Activated CD8-positive, alpha-beta T cell treated with anti-CD3 and anti-CD28 coated beads, Interleukin-2, amount 10 ng/mL, durations not matched to agents 7 days and 5 days (primary cell): ENCODE data around the gene NBPF8. TPM values are rescaled to one million over a fixed set of nuclear protein-coding genes. Genes with fewer than 3 reads are reported as not detected.
"Not testable (repeated sequence)": the region's sequence is repeated elsewhere in the genome, so short reads cannot be mapped to it uniquely, and the experiment has no call there.

Experiments used
- ATAC-seq: fragments of 150-1000 bp; cut with Tn5 transposase; one replicate; pipeline ENCODE4 v1.10.0; 2021; ENCODE audit warnings: moderate library complexity
- CTCF ChIA-PET: fragments of 350-600 bp; sonication (Branson Sonifier 250); formaldehyde crosslinking; loops from one replicate; lab custom pipeline; 2021; ENCODE audit warnings: antibody characterized with exemption; lab: Charles Lee
- POLR2A ChIA-PET: fragments of 350-600 bp; sonication (Branson Sonifier 250); formaldehyde crosslinking; loops from one replicate; lab custom pipeline; 2021; ENCODE audit warnings: antibody characterized with exemption; lab: Charles Lee
- DNase-seq: peaks from one replicate; pipeline ENCODE4 v3.0.0-alpha.2; 2020
- H3K27ac Mint-ChIP-seq: one replicate; pipeline ENCODE4 v1.8.0; 2021; ENCODE audit warnings: mild to moderate bottlenecking, mixed read lengths
- H3K27me3 Mint-ChIP-seq: one replicate; pipeline ENCODE4 v1.8.0; 2021; ENCODE audit warnings: low read depth, mixed read lengths
- H3K36me3 Mint-ChIP-seq: one replicate; pipeline ENCODE4 v1.8.0; 2021; ENCODE audit warnings: low read depth, mixed read lengths
- H3K4me1 Mint-ChIP-seq: one replicate; pipeline ENCODE4 v1.8.0; 2021; ENCODE audit warnings: low read depth, mixed read lengths
- H3K4me3 Mint-ChIP-seq: one replicate; pipeline ENCODE4 v1.8.0; 2021; ENCODE audit warnings: mild to moderate bottlenecking, mixed read lengths
- H3K9me3 Mint-ChIP-seq: one replicate; pipeline ENCODE4 v1.8.0; 2022; ENCODE audit warnings: mixed read lengths; ENCODE audit not compliant: insufficient read depth
- total RNA-seq, 2 experiments: library from RNA; stranded (reverse); gene quantifications; one replicate each; pipeline ENCODE4 v1.2.3, GENCODE V29; 2021

NBPF8 gene
- 10 to 100 TPM; 29.0 to 29.6 TPM for total RNA-seq

- POLR2A ChIA-PET, H3K9me3 Mint-ChIP-seq, H3K36me3 Mint-ChIP-seq, H3K27me3 Mint-ChIP-seq, H3K4me1 Mint-ChIP-seq, CTCF ChIA-PET: not testable (repeated sequence)
- ATAC-seq = peak; percentile 98
- Mint-ChIP-seq H3K4me3 (peak within 1 kb of the TSS; percentile 78), H3K27ac (peak within 1 kb of the TSS; percentile 86)
- DNase-seq = peak; percentile 81
Measured at GRCh38 chr1:120414911-120415480, at the start of gene NBPF8. NBPF8 (plus strand) TSS chr1:120415035; CDS start chr1:120436523, 21,488 bp downstream.

GRCh38 chr1:120367709-120368108 is 47.1 kb upstream of the NBPF8 start:
- ATAC-seq, H3K27ac Mint-ChIP-seq, CTCF ChIA-PET, H3K9me3 Mint-ChIP-seq, DNase-seq, H3K27me3 Mint-ChIP-seq, H3K4me1 Mint-ChIP-seq, POLR2A ChIA-PET, H3K4me3 Mint-ChIP-seq, H3K36me3 Mint-ChIP-seq: not testable (repeated sequence)

GRCh38 chr1:120386651-120387050 is 28.2 kb upstream of the NBPF8 start:
- H3K27ac Mint-ChIP-seq, POLR2A ChIA-PET, ATAC-seq, H3K4me1 Mint-ChIP-seq, H3K36me3 Mint-ChIP-seq, H3K27me3 Mint-ChIP-seq, H3K4me3 Mint-ChIP-seq, H3K9me3 Mint-ChIP-seq, DNase-seq, CTCF ChIA-PET: not testable (repeated sequence)

GRCh38 chr1:120388597-120389126 is 26.2 kb upstream of the NBPF8 start:
- H3K4me3 Mint-ChIP-seq, ATAC-seq, H3K36me3 Mint-ChIP-seq, CTCF ChIA-PET, POLR2A ChIA-PET, H3K27ac Mint-ChIP-seq, H3K4me1 Mint-ChIP-seq, H3K27me3 Mint-ChIP-seq, H3K9me3 Mint-ChIP-seq: not testable (repeated sequence)
- DNase-seq = peak; percentile 35

GRCh38 chr1:120391365-120391764 is 23.5 kb upstream of the NBPF8 start:
- H3K27ac Mint-ChIP-seq, POLR2A ChIA-PET, H3K36me3 Mint-ChIP-seq, H3K9me3 Mint-ChIP-seq, ATAC-seq, DNase-seq, H3K27me3 Mint-ChIP-seq, H3K4me3 Mint-ChIP-seq, H3K4me1 Mint-ChIP-seq, CTCF ChIA-PET: not testable (repeated sequence)

GRCh38 chr1:120393316-120394232 is 21.3 kb upstream of the NBPF8 start:
- H3K27ac Mint-ChIP-seq, H3K36me3 Mint-ChIP-seq, H3K9me3 Mint-ChIP-seq, H3K27me3 Mint-ChIP-seq, DNase-seq, ATAC-seq, POLR2A ChIA-PET, CTCF ChIA-PET, H3K4me3 Mint-ChIP-seq, H3K4me1 Mint-ChIP-seq: not testable (repeated sequence)

GRCh38 chr1:120405348-120405747 is 9.5 kb upstream of the NBPF8 start:
- POLR2A ChIA-PET, H3K4me3 Mint-ChIP-seq, H3K4me1 Mint-ChIP-seq, CTCF ChIA-PET, H3K27ac Mint-ChIP-seq, H3K9me3 Mint-ChIP-seq, H3K27me3 Mint-ChIP-seq, H3K36me3 Mint-ChIP-seq, DNase-seq, ATAC-seq: not testable (repeated sequence)

GRCh38 chr1:120414451-120414850 is 384 bp upstream of the NBPF8 start:
- DNase-seq, H3K36me3 Mint-ChIP-seq, H3K4me3 Mint-ChIP-seq, H3K4me1 Mint-ChIP-seq, H3K27ac Mint-ChIP-seq, CTCF ChIA-PET, H3K9me3 Mint-ChIP-seq, ATAC-seq, H3K27me3 Mint-ChIP-seq, POLR2A ChIA-PET: not testable (repeated sequence)

GRCh38 chr1:120415492-120415961 is 692 bp downstream of the NBPF8 start:
- H3K27me3 Mint-ChIP-seq, CTCF ChIA-PET, H3K4me1 Mint-ChIP-seq, H3K9me3 Mint-ChIP-seq, POLR2A ChIA-PET, H3K36me3 Mint-ChIP-seq: not testable (repeated sequence)
- Mint-ChIP-seq H3K4me3 (peak overlapping the region; percentile 78), H3K27ac (peak overlapping the region; percentile 77)
- DNase-seq = peak; percentile 63
- ATAC-seq = peak; percentile 44

- H3K27me3 Mint-ChIP-seq, H3K4me1 Mint-ChIP-seq, H3K27ac Mint-ChIP-seq, POLR2A ChIA-PET, CTCF ChIA-PET, DNase-seq, H3K9me3 Mint-ChIP-seq, ATAC-seq, H3K4me3 Mint-ChIP-seq, H3K36me3 Mint-ChIP-seq: not testable (repeated sequence)
Measured at GRCh38 chr1:120425063-120425462, 10.2 kb downstream of the NBPF8 start.

- CTCF ChIA-PET, DNase-seq, POLR2A ChIA-PET, H3K4me1 Mint-ChIP-seq, H3K27ac Mint-ChIP-seq, H3K36me3 Mint-ChIP-seq, H3K9me3 Mint-ChIP-seq, ATAC-seq, H3K27me3 Mint-ChIP-seq, H3K4me3 Mint-ChIP-seq: not testable (repeated sequence)
Measured at GRCh38 chr1:120431626-120432025, 16.8 kb downstream of the NBPF8 start.

GRCh38 chr1:120433831-120434230 is 19.0 kb downstream of the NBPF8 start:
- H3K36me3 Mint-ChIP-seq, H3K27ac Mint-ChIP-seq, CTCF ChIA-PET, H3K9me3 Mint-ChIP-seq, H3K4me3 Mint-ChIP-seq, H3K4me1 Mint-ChIP-seq, DNase-seq, POLR2A ChIA-PET, ATAC-seq, H3K27me3 Mint-ChIP-seq: not testable (repeated sequence)
